NT2/D1 (cell line): ENCODE data around the gene CHCHD6.

Experiments used
- SUZ12 ChIP-seq: IDR thresholded peaks from 2 replicates; pipeline ENCODE4 v1.6.1; 2011; ENCODE audit not compliant: insufficient read length, insufficient read depth; ENCODE audit errors: extremely low read depth
- YY1 ChIP-seq: IDR thresholded peaks from 2 replicates; pipeline ENCODE4 v1.6.1; 2011; ENCODE audit not compliant: insufficient read length, insufficient read depth

GRCh38 chr3:126750756-126751121 lies 46.7 kb downstream of the CHCHD6 start:
- TF ChIP-seq YY1 (no peak), SUZ12 (no peak)
